CD4-positive, alpha-beta memory T cell (primary cell): ENCODE data around the gene PLCL2. TPM values are rescaled to one million over a fixed set of nuclear protein-coding genes. Genes with fewer than 3 reads are reported as not detected.

ENCODE experiments used
- CTCF ChIA-PET: fragments of 350-600 bp; sonication (Branson Sonifier 250); formaldehyde crosslinking; loops from one replicate; lab custom pipeline; 2021; ENCODE audit warnings: inconsistent platforms; ENCODE audit not compliant: partially characterized antibody; lab: Charles Lee
- POLR2A ChIA-PET: fragments of 350-600 bp; sonication (Branson Sonifier 250); formaldehyde crosslinking; loops from one replicate; lab custom pipeline; 2021; ENCODE audit not compliant: partially characterized antibody; lab: Charles Lee
- DNase-seq, 5 donors: peaks; one replicate each; pipeline versions ENCODE4 v3.0.0 to v3.0.0-alpha.2; 2020 to 2022; ENCODE audit warnings: mixed read lengths in 1 of 5
- H3K27ac ChIP-seq: one replicate; pipeline ENCODE4 v1.7.0; 2013; ENCODE audit warnings: low read depth, low read length
- H3K27me3 ChIP-seq: 2 replicates; pipeline ENCODE4 v1.7.0; 2013; ENCODE audit warnings: mild to moderate bottlenecking, low read length, moderate library complexity; ENCODE audit not compliant: insufficient read depth
- H3K36me3 ChIP-seq: 2 replicates; pipeline ENCODE4 v1.7.0; 2013; ENCODE audit warnings: mild to moderate bottlenecking, low read length, moderate library complexity; ENCODE audit not compliant: insufficient read depth
- H3K4me1 ChIP-seq: 2 replicates; pipeline ENCODE4 v1.7.0; 2013; ENCODE audit warnings: mild to moderate bottlenecking, low read length, moderate library complexity; ENCODE audit not compliant: insufficient read depth
- H3K4me3 ChIP-seq, 2 donors: one replicate each; pipeline ENCODE4 v1.7.0; 2013; ENCODE audit warnings: low read length in 2 of 2, mild to moderate bottlenecking in 1 of 2
- H3K9me3 ChIP-seq, 2 donors: one replicate each; pipeline ENCODE4 v1.7.0; 2013; ENCODE audit warnings: low read length in 2 of 2, control low read depth in 1 of 2; ENCODE audit not compliant: control insufficient read depth in 1 of 2
- H3K27ac Mint-ChIP-seq, 7 donors: one replicate each; pipeline ENCODE4 v1.8.0; 2020 to 2021; ENCODE audit warnings: mixed read lengths in 7 of 7, mild to moderate bottlenecking in 6 of 7, inconsistent platforms in 3 of 7, moderate library complexity in 3 of 7
- H3K27me3 Mint-ChIP-seq, 2 donors: one replicate each; pipeline ENCODE4 v1.8.0; 2020 to 2021; ENCODE audit warnings: mixed read lengths in 2 of 2
- H3K36me3 Mint-ChIP-seq, 2 donors: one replicate each; pipeline ENCODE4 v1.8.0; 2020 to 2021; ENCODE audit warnings: mixed read lengths in 2 of 2, inconsistent platforms in 1 of 2, mild to moderate bottlenecking in 1 of 2
- H3K4me1 Mint-ChIP-seq, 4 donors: one replicate each; pipeline ENCODE4 v1.8.0; 2020 to 2021; ENCODE audit warnings: mixed read lengths in 4 of 4, mild to moderate bottlenecking in 1 of 4
- H3K4me3 Mint-ChIP-seq, 8 donors: one replicate each; pipeline ENCODE4 v1.8.0; 2020 to 2021; ENCODE audit warnings: mixed read lengths in 8 of 8, mild to moderate bottlenecking in 7 of 8, moderate library complexity in 6 of 8, inconsistent platforms in 3 of 8
- H3K9me3 Mint-ChIP-seq, 8 donors: one replicate each; pipeline ENCODE4 v1.8.0; 2020 to 2021; ENCODE audit warnings: mixed read lengths in 8 of 8, mild to moderate bottlenecking in 5 of 8, inconsistent platforms in 3 of 8, moderate library complexity in 1 of 8
- intact Hi-C: fragments of 100-400 bp; cut with micrococcal nuclease; formaldehyde crosslinking; loops from one replicate; pipeline ENCODE4 v1.15.1; 2023
- polyA plus RNA-seq, 2 donors: library from polyadenylated mRNA; unstranded; fragments of 300-500 nt; fragmentation: Illumina TruSeq; gene quantifications; one replicate each; pipeline ENCODE4 v1.2.3, GENCODE V29; 2021
- total RNA-seq, 2 experiments: library from RNA; stranded (reverse); gene quantifications; one replicate each; pipeline ENCODE4 v1.2.3, GENCODE V29; 2021

PLCL2 gene
- total and polyA plus RNA-seq, 4 experiments from 2014 or later = 64.5 to 89.4 (median 68.1) TPM

- Histone ChIP-seq H3K27me3 (no peaks in the 10 kb centered on the region), H3K4me3 (no peak overlapping the region), H3K4me1 (peaks cover 23% of the 10 kb centered on the region), H3K27ac (no peak overlapping the region), H3K36me3 (no peaks in the 10 kb centered on the region), H3K9me3 (no peaks in the 10 kb centered on the region)
- CTCF ChIA-PET = interaction anchor here (0.7 to 2.3 kb wide), 6 partner anchors 11 to 231 kb away, joined by 3 to 7 read pairs (median 3); partner anchors contain the start of gene PLCL2
- no peaks in the 10 kb centered on the region for H3K27me3 Mint-ChIP-seq
- H3K27ac Mint-ChIP-seq = peak overlapping the region in 2 of 7 donors; percentile 3 to 48
- no peaks in the 10 kb centered on the region for H3K9me3 Mint-ChIP-seq
- no peak for DNase-seq
- peak overlapping the region in 3 of 8 donors; percentile 31 to 62 (median 52) for H3K4me3 Mint-ChIP-seq
- POLR2A ChIA-PET = interaction anchor here (0.8 to 1.1 kb wide), 2 partner anchors 10 to 112 kb away, joined by 3 read pairs; no protein-coding TSS in a partner anchor
- peaks cover 37 to 66% (median 43%) of the 10 kb centered on the region in 4 donors for H3K4me1 Mint-ChIP-seq
- peaks cover 30 to 33% of the 10 kb centered on the region in 2 donors for H3K36me3 Mint-ChIP-seq
- intact Hi-C loops = loop anchor here (10.0 kb wide), 1 partner anchor 435 kb away; the partner anchor contains the start of gene DAZL
These were observed 154.8 kb downstream of the PLCL2 start for GRCh38 chr3:17039594-17039993.

- Mint-ChIP-seq H3K27me3 (no peaks in the 10 kb centered on the region), H3K4me1 (peaks cover 35 to 66% (median 40%) of the 10 kb centered on the region in 4 donors), H3K27ac (peak overlapping the region in 1 of 7 donors; percentile 27), H3K4me3 (no peak overlapping the region), H3K9me3 (peaks cover 0 to 3% (median 0%) of the 10 kb centered on the region in 8 donors), H3K36me3 (peaks cover 30 to 32% of the 10 kb centered on the region in 2 donors)
- POLR2A ChIA-PET = interaction anchor here (1.1 kb wide), 1 partner anchor 11 kb away, joined by 3 read pairs; no protein-coding TSS in a partner anchor
- Histone ChIP-seq H3K27me3 (no peaks in the 10 kb centered on the region), H3K36me3 (peaks cover 6% of the 10 kb centered on the region), H3K4me3 (no peak overlapping the region), H3K4me1 (peaks cover 28% of the 10 kb centered on the region), H3K9me3 (no peaks in the 10 kb centered on the region), H3K27ac (no peak overlapping the region)
- intact Hi-C loops = no loop called here
- CTCF ChIA-PET = interaction anchor here (0.5 to 2.6 kb wide), 11 partner anchors 8 to 232 kb away, joined by 3 to 9 read pairs (median 4); partner anchors contain the start of gene PLCL2
- no peak for DNase-seq
These were observed 155.7 kb downstream of the PLCL2 start for GRCh38 chr3:17040322-17040989.

- no peaks in the 10 kb centered on the region for H3K27me3 ChIP-seq
- H3K4me1 ChIP-seq = peaks cover 28% of the 10 kb centered on the region
- peaks cover 0 to 3% (median 0%) of the 10 kb centered on the region in 8 donors for H3K9me3 Mint-ChIP-seq
- H3K27me3 Mint-ChIP-seq = no peaks in the 10 kb centered on the region
- peaks cover 37 to 66% (median 41%) of the 10 kb centered on the region in 4 donors for H3K4me1 Mint-ChIP-seq
- no peak overlapping the region for H3K4me3 ChIP-seq
- POLR2A ChIA-PET = interaction anchor here (1.1 kb wide), 1 partner anchor 12 kb away, joined by 3 read pairs; no protein-coding TSS in a partner anchor
- H3K36me3 Mint-ChIP-seq = peaks cover 34% of the 10 kb centered on the region in 2 donors
- no peak overlapping the region for H3K4me3 Mint-ChIP-seq
- intact Hi-C loops = no loop called here
- H3K9me3 ChIP-seq = no peaks in the 10 kb centered on the region
- H3K36me3 ChIP-seq = peaks cover 6% of the 10 kb centered on the region
- no peak overlapping the region for H3K27ac ChIP-seq
- DNase-seq = no peak
- CTCF ChIA-PET = interaction anchor here (0.5 to 2.6 kb wide), 4 partner anchors 8 to 233 kb away, joined by 3 to 9 read pairs (median 4); no protein-coding TSS in a partner anchor
- H3K27ac Mint-ChIP-seq = no peak overlapping the region
These were observed 156.2 kb downstream of the PLCL2 start for GRCh38 chr3:17040990-17041377.

GRCh38 chr3:17044855-17045254 lies 160.1 kb downstream of the PLCL2 start:
- H3K9me3 Mint-ChIP-seq = peaks cover 0 to 13% (median 4%) of the 10 kb centered on the region in 8 donors
- POLR2A ChIA-PET = no interaction called here
- no peak for DNase-seq
- H3K27ac Mint-ChIP-seq = peak overlapping the region in 2 of 7 donors; percentile 13 to 25
- no peak overlapping the region for H3K4me3 ChIP-seq
- H3K36me3 Mint-ChIP-seq = peaks cover 61 to 71% of the 10 kb centered on the region in 2 donors
- H3K4me1 ChIP-seq = peaks cover 14% of the 10 kb centered on the region
- intact Hi-C loops = no loop called here
- no peaks in the 10 kb centered on the region for H3K27me3 ChIP-seq
- H3K36me3 ChIP-seq = peaks cover 6% of the 10 kb centered on the region
- CTCF ChIA-PET = no interaction called here
- no peak overlapping the region for H3K27ac ChIP-seq
- no peak overlapping the region for H3K4me3 Mint-ChIP-seq
- no peaks in the 10 kb centered on the region for H3K27me3 Mint-ChIP-seq
- peaks cover 21 to 54% (median 32%) of the 10 kb centered on the region in 4 donors for H3K4me1 Mint-ChIP-seq
- no peaks in the 10 kb centered on the region for H3K9me3 ChIP-seq

GRCh38 chr3:17045705-17046104 lies 160.9 kb downstream of the PLCL2 start:
- POLR2A ChIA-PET = interaction anchor here (0.6 to 1.4 kb wide), 2 partner anchors 17 to 144 kb away, joined by 3 read pairs; no protein-coding TSS in a partner anchor
- H3K27me3 ChIP-seq = no peaks in the 10 kb centered on the region
- H3K9me3 ChIP-seq = no peaks in the 10 kb centered on the region
- no peak overlapping the region for H3K27ac ChIP-seq
- DNase-seq = no peak
- no peak overlapping the region for H3K4me3 Mint-ChIP-seq
- H3K36me3 Mint-ChIP-seq = peaks cover 69 to 77% of the 10 kb centered on the region in 2 donors
- no peak overlapping the region for H3K4me3 ChIP-seq
- peak overlapping the region in 4 of 7 donors; percentile 13 to 62 (median 51) for H3K27ac Mint-ChIP-seq
- no peaks in the 10 kb centered on the region for H3K27me3 Mint-ChIP-seq
- peaks cover 14% of the 10 kb centered on the region for H3K4me1 ChIP-seq
- H3K9me3 Mint-ChIP-seq = peaks cover 0 to 18% (median 5%) of the 10 kb centered on the region in 8 donors
- CTCF ChIA-PET = no interaction called here
- peaks cover 6% of the 10 kb centered on the region for H3K36me3 ChIP-seq
- intact Hi-C loops = no loop called here
- peaks cover 22 to 54% (median 27%) of the 10 kb centered on the region in 4 donors for H3K4me1 Mint-ChIP-seq

GRCh38 chr3:17046623-17047022 lies 161.9 kb downstream of the PLCL2 start:
- peak overlapping the region in 3 of 7 donors; percentile 43 to 74 (median 43) for H3K27ac Mint-ChIP-seq
- no peak for DNase-seq
- no peaks in the 10 kb centered on the region for H3K27me3 Mint-ChIP-seq
- intact Hi-C loops = no loop called here
- peaks cover 0 to 21% (median 5%) of the 10 kb centered on the region in 8 donors for H3K9me3 Mint-ChIP-seq
- H3K36me3 Mint-ChIP-seq = peaks cover 72 to 84% of the 10 kb centered on the region in 2 donors
- Histone ChIP-seq H3K36me3 (peaks cover 6% of the 10 kb centered on the region), H3K4me3 (no peak overlapping the region), H3K9me3 (no peaks in the 10 kb centered on the region), H3K27ac (no peak overlapping the region), H3K27me3 (no peaks in the 10 kb centered on the region), H3K4me1 (peaks cover 14% of the 10 kb centered on the region)
- POLR2A ChIA-PET = interaction anchor here (1.4 kb wide), 1 partner anchor 145 kb away, joined by 3 read pairs; no protein-coding TSS in a partner anchor
- peaks cover 22 to 50% (median 26%) of the 10 kb centered on the region in 4 donors for H3K4me1 Mint-ChIP-seq
- H3K4me3 Mint-ChIP-seq = peak overlapping the region in 1 of 8 donors; percentile 30
- CTCF ChIA-PET = interaction anchor here (1.0 to 2.3 kb wide), 2 partner anchors 14 to 162 kb away, joined by 3 to 6 read pairs; partner anchors contain the start of gene PLCL2
